ENCODE data around the gene RSU1.
"Not testable (repeated sequence)": the region's sequence is repeated elsewhere in the genome, so short reads cannot be mapped to it uniquely, and the experiment has no call there.

The RSU1 gene

GRCh38 chr10:16832351-16833080, 15.3 kb upstream of the RSU1 start:
- Histone ChIP-seq H3K4ac (ENCODE audit: low read depth in 1 of 2, low read length in 2 of 2) (no peak overlapping the region), H3K14ac (ENCODE audit: low read length in 2 of 2) (no peak overlapping the region), H2BK5ac (ENCODE audit: low read depth, low read length, poor library complexity, severe bottlenecking) (peak overlapping the region; percentile 40), H3K18ac (ENCODE audit: low read depth in 1 of 2, low read length in 2 of 2) (no peak overlapping the region), H4K91ac (ENCODE audit: low read length) (no peak overlapping the region), H3K27ac (ENCODE audit: low read length, poor library complexity, severe bottlenecking) (peak overlapping the region; percentile 88), H3K4me2 (ENCODE audit: low read length, poor library complexity, severe bottlenecking) (no peak overlapping the region), H3K27me3 (ENCODE audit: control insufficient read depth in 1 of 2, insufficient read depth in 1 of 2, low read length in 2 of 2) (no peaks in the 10 kb centered on the region), H3K9me3 (ENCODE audit: control insufficient read depth, low read length) (no peaks in the 10 kb centered on the region), H3K4me3 (ENCODE audit: insufficient read depth in 1 of 2, low read depth in 1 of 2, low read length in 2 of 2) (no peak overlapping the region), H3K79me1 (replicated peaks; ENCODE audit: low read length, poor library complexity, severe bottlenecking) (no peaks in the 10 kb centered on the region), H3K23ac (ENCODE audit: low read length in 2 of 2) (no peak overlapping the region), H3K4me1 (ENCODE audit: control insufficient read depth, insufficient read depth, low read depth, low read length) (peaks cover 11% of the 10 kb centered on the region), H2BK15ac (ENCODE audit: low read depth, poor library complexity, severe bottlenecking) (no peak overlapping the region), H2AFZ (ENCODE audit: low read depth, low read length) (no peak overlapping the region), H3K36me3 (ENCODE audit: control insufficient read depth in 1 of 2, insufficient read depth in 2 of 2, low read depth in 1 of 2, low read length in 2 of 2) (no peaks in the 10 kb centered on the region), H2BK12ac (ENCODE audit: low read length in 2 of 2) (no peak overlapping the region), H2BK120ac (ENCODE audit: low read depth, low read length) (no peak overlapping the region), H4K8ac (ENCODE audit: low read length) (no peak overlapping the region), H2AK5ac (ENCODE audit: low read length, severe bottlenecking) (no peak overlapping the region), H3K9ac (ENCODE audit: low read length) (peak overlapping the region; percentile 46)
- WGBS, result 86% methylated on average over 11 of the region's 11 CpGs
- peak; percentile 28 for DNase-seq

- peaks cover 11% of the 10 kb centered on the region for H3K4me1 ChIP-seq (ENCODE audit: control insufficient read depth, insufficient read depth, low read depth, low read length)
- H3K79me1 ChIP-seq (replicated peaks; ENCODE audit: low read length, poor library complexity, severe bottlenecking), result no peaks in the 10 kb centered on the region
- peak overlapping the region in 1 of 2 experiments; percentile 43 for H3K4me3 ChIP-seq (ENCODE audit: insufficient read depth in 1 of 2, low read depth in 1 of 2, low read length in 2 of 2)
- H2BK15ac ChIP-seq (ENCODE audit: low read depth, poor library complexity, severe bottlenecking), result no peak overlapping the region
- H3K4ac ChIP-seq (ENCODE audit: low read depth in 1 of 2, low read length in 2 of 2), result no peak overlapping the region
- H4K8ac ChIP-seq (ENCODE audit: low read length), result no peak overlapping the region
- H3K14ac ChIP-seq (ENCODE audit: low read length in 2 of 2), result no peak overlapping the region
- H3K27me3 ChIP-seq (ENCODE audit: control insufficient read depth in 1 of 2, insufficient read depth in 1 of 2, low read length in 2 of 2), result no peaks in the 10 kb centered on the region
- no peak overlapping the region for H2BK5ac ChIP-seq (ENCODE audit: low read depth, low read length, poor library complexity, severe bottlenecking)
- no peak overlapping the region for H2BK120ac ChIP-seq (ENCODE audit: low read depth, low read length)
- no peaks in the 10 kb centered on the region for H3K9me3 ChIP-seq (ENCODE audit: control insufficient read depth, low read length)
- WGBS, result 41% methylated on average over 8 of the region's 9 CpGs
- no peak overlapping the region for H2AFZ ChIP-seq (ENCODE audit: low read depth, low read length)
- H2BK12ac ChIP-seq (ENCODE audit: low read length in 2 of 2), result no peak overlapping the region
- peak overlapping the region; percentile 36 for H3K9ac ChIP-seq (ENCODE audit: low read length)
- peak overlapping the region; percentile 1 for H3K27ac ChIP-seq (ENCODE audit: low read length, poor library complexity, severe bottlenecking)
- H3K18ac ChIP-seq (ENCODE audit: low read depth in 1 of 2, low read length in 2 of 2), result peak overlapping the region in 1 of 2 experiments; percentile 48
- peak overlapping the region; percentile 1 for H3K4me2 ChIP-seq (ENCODE audit: low read length, poor library complexity, severe bottlenecking)
- no peak overlapping the region for H2AK5ac ChIP-seq (ENCODE audit: low read length, severe bottlenecking)
- H3K23ac ChIP-seq (ENCODE audit: low read length in 2 of 2), result no peak overlapping the region
- peak; percentile 71 for DNase-seq
- no peak overlapping the region for H4K91ac ChIP-seq (ENCODE audit: low read length)
- H3K36me3 ChIP-seq (ENCODE audit: control insufficient read depth in 1 of 2, insufficient read depth in 2 of 2, low read depth in 1 of 2, low read length in 2 of 2), result peaks cover 0 to 5% of the 10 kb centered on the region in 2 experiments
Measured at GRCh38 chr10:16828701-16829175, 11.5 kb upstream of the RSU1 start.

DNA sequence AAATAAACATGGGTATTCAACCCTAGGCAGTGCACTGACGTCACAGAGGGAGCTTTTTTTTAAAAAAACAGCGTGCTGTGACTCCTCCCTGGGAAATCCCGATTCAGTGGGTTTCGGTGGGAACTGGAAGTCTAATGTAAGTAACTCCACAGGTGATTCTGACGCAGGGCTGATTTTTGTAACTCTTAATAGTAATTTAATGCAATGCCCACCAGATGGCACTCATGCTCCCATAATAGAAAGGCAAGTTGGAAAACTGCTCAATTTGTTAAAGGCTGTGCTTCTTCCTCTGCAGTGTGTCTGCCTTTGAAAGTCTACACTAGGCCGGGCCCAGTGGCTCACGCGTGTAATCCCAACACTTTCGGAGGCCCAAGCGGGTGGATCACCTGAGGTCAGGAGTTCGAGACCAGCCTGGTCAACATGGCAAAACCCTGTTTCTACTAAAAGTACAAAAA, 10.9 kb upstream of the RSU1 start:
- H3K27me3 ChIP-seq (ENCODE audit: control insufficient read depth in 1 of 2, insufficient read depth in 1 of 2, low read length in 2 of 2), result no peaks in the 10 kb centered on the region
- H4K91ac ChIP-seq (ENCODE audit: low read length), result no peak overlapping the region
- H3K23ac ChIP-seq (ENCODE audit: low read length in 2 of 2), result no peak overlapping the region
- 17% methylated on average over 10 of the region's 11 CpGs for WGBS
- H3K4me3 ChIP-seq (ENCODE audit: insufficient read depth in 1 of 2, low read depth in 1 of 2, low read length in 2 of 2), result peak overlapping the region in 1 of 2 experiments; percentile 49
- H3K27ac ChIP-seq (ENCODE audit: low read length, poor library complexity, severe bottlenecking), result peak overlapping the region; percentile 45
- no peaks in the 10 kb centered on the region for H3K79me1 ChIP-seq (replicated peaks; ENCODE audit: low read length, poor library complexity, severe bottlenecking)
- H2AK5ac ChIP-seq (ENCODE audit: low read length, severe bottlenecking), result no peak overlapping the region
- H3K14ac ChIP-seq (ENCODE audit: low read length in 2 of 2), result no peak overlapping the region
- peaks cover 9% of the 10 kb centered on the region for H3K4me1 ChIP-seq (ENCODE audit: control insufficient read depth, insufficient read depth, low read depth, low read length)
- H3K9me3 ChIP-seq (ENCODE audit: control insufficient read depth, low read length), result peaks cover 3% of the 10 kb centered on the region
- no peak overlapping the region for H3K18ac ChIP-seq (ENCODE audit: low read depth in 1 of 2, low read length in 2 of 2)
- H3K4me2 ChIP-seq (ENCODE audit: low read length, poor library complexity, severe bottlenecking), result no peak overlapping the region
- no peak overlapping the region for H2BK5ac ChIP-seq (ENCODE audit: low read depth, low read length, poor library complexity, severe bottlenecking)
- peak overlapping the region; percentile 70 for H3K9ac ChIP-seq (ENCODE audit: low read length)
- H2BK120ac ChIP-seq (ENCODE audit: low read depth, low read length), result no peak overlapping the region
- no peak overlapping the region for H4K8ac ChIP-seq (ENCODE audit: low read length)
- H2BK15ac ChIP-seq (ENCODE audit: low read depth, poor library complexity, severe bottlenecking), result no peak overlapping the region
- no peak overlapping the region for H2BK12ac ChIP-seq (ENCODE audit: low read length in 2 of 2)
- H3K4ac ChIP-seq (ENCODE audit: low read depth in 1 of 2, low read length in 2 of 2), result no peak overlapping the region
- no peak overlapping the region for H2AFZ ChIP-seq (ENCODE audit: low read depth, low read length)
- peaks cover 0 to 11% of the 10 kb centered on the region in 2 experiments for H3K36me3 ChIP-seq (ENCODE audit: control insufficient read depth in 1 of 2, insufficient read depth in 2 of 2, low read depth in 1 of 2, low read length in 2 of 2)
- DNase-seq, result peak; percentile 79

DNA sequence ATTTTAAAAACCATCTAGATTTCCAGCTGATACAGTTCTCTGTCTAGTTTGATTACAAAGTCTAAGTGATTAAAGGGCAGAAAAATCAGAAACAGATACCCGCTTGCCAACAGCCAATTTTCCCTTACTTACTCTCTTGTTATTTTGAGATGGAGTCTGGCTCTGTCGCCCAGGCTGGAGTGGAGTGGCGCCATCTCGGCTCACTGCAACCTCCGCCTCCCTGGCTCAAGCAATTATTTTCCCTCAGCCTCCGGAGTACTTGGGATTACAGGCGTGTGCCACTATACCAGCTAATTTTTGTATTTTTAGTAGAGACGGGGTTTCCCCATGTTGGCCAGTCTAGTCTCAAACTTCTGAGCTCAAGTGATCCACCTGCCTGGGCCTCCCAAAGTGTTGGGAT, 10.2 kb upstream of the RSU1 start:
- not testable (repeated sequence) for H3K27ac ChIP-seq (ENCODE audit: low read length, poor library complexity, severe bottlenecking); H2BK12ac ChIP-seq (ENCODE audit: low read length in 2 of 2); H2AK5ac ChIP-seq (ENCODE audit: low read length, severe bottlenecking); H2BK5ac ChIP-seq (ENCODE audit: low read depth, low read length, poor library complexity, severe bottlenecking); H3K27me3 ChIP-seq (ENCODE audit: control insufficient read depth in 1 of 2, insufficient read depth in 1 of 2, low read length in 2 of 2); H2AFZ ChIP-seq (ENCODE audit: low read depth, low read length); H3K23ac ChIP-seq (ENCODE audit: low read length in 2 of 2); H2BK15ac ChIP-seq (ENCODE audit: low read depth, poor library complexity, severe bottlenecking); H2BK120ac ChIP-seq (ENCODE audit: low read depth, low read length); H3K9me3 ChIP-seq (ENCODE audit: control insufficient read depth, low read length); H3K79me1 ChIP-seq (replicated peaks; ENCODE audit: low read length, poor library complexity, severe bottlenecking); H4K91ac ChIP-seq (ENCODE audit: low read length); H3K18ac ChIP-seq (ENCODE audit: low read depth in 1 of 2, low read length in 2 of 2); DNase-seq; H3K4me2 ChIP-seq (ENCODE audit: low read length, poor library complexity, severe bottlenecking); H3K14ac ChIP-seq (ENCODE audit: low read length in 2 of 2); H3K4me1 ChIP-seq (ENCODE audit: control insufficient read depth, insufficient read depth, low read depth, low read length); H3K4ac ChIP-seq (ENCODE audit: low read depth in 1 of 2, low read length in 2 of 2); H4K8ac ChIP-seq (ENCODE audit: low read length)
- Histone ChIP-seq H3K4me3 (ENCODE audit: insufficient read depth in 1 of 2, low read depth in 1 of 2, low read length in 2 of 2) (peak overlapping the region in 1 of 2 experiments; percentile 49), H3K36me3 (ENCODE audit: control insufficient read depth in 1 of 2, insufficient read depth in 2 of 2, low read depth in 1 of 2, low read length in 2 of 2) (peaks cover 0 to 17% of the 10 kb centered on the region in 2 experiments), H3K9ac (ENCODE audit: low read length) (peak overlapping the region; percentile 70)
- 73% methylated on average over 8 of the region's 8 CpGs for WGBS
